Stimulated activated CD4-positive, alpha-beta T cell treated with anti-CD3 and anti-CD28 coated beads, Interleukin-12 subunit alpha, Interleukin-12 subunit beta, amount 100 ng/mL, for 24 hours (primary cell): Measurements from ENCODE around the gene HCRTR1.

Experiments
- DNase-seq, 2 experiments: peaks; one replicate each; pipeline ENCODE4 v3.0.0-alpha.2; 2020; ENCODE audit warnings: low read depth in 2 of 2

The HCRTR1 gene

GRCh38 chr1:31667065-31667785 lies 49.7 kb downstream of the HCRTR1 start:
- DNase-seq, result no peak

GRCh38 chr1:31668303-31668883 lies 50.9 kb downstream of the HCRTR1 start:
- DNase-seq, result no peak

- no peak for DNase-seq
Observed at GRCh38 chr1:31669433-31669785, 51.9 kb downstream of the HCRTR1 start.

- DNase-seq, result no peak
Observed at GRCh38 chr1:31669786-31670592, 52.5 kb downstream of the HCRTR1 start.

- no peak for DNase-seq
Observed at GRCh38 chr1:31670593-31670964, 53.1 kb downstream of the HCRTR1 start.

GRCh38 chr1:31671147-31671546 lies 53.7 kb downstream of the HCRTR1 start:
- no peak for DNase-seq

- DNase-seq, result no peak
Observed at GRCh38 chr1:31671561-31672201, 54.2 kb downstream of the HCRTR1 start.

GRCh38 chr1:31672986-31673385 lies 55.5 kb downstream of the HCRTR1 start:
- DNase-seq, result no peak

GRCh38 chr1:31673433-31673832 lies 55.9 kb downstream of the HCRTR1 start:
- no peak for DNase-seq

- DNase-seq, result no peak
Observed at GRCh38 chr1:31674626-31675025, 57.1 kb downstream of the HCRTR1 start.

GRCh38 chr1:31675161-31675560 lies 57.7 kb downstream of the HCRTR1 start:
- no peak for DNase-seq

GRCh38 chr1:31675756-31676155 lies 58.3 kb downstream of the HCRTR1 start:
- DNase-seq, result no peak
